ENCODE measurements around the gene STXBP1. TPM values are rescaled to one million over a fixed set of nuclear protein-coding genes. Genes with fewer than 3 reads are reported as not detected.

STXBP1 gene
- total and polyA plus RNA-seq, 2 of the 13 experiments (the other 11 are each of a cell fraction or from before 2014, with no cell fraction given), result 2.9 TPM

- no peak; the same call in 1 of the 2 replicates for TF ChIP-seq ZFP36L1 (CRISPR knock-in tag; IDR thresholded peaks at IDR 0.05)
- TF ChIP-seq ZEB1 (IDR thresholded peaks at IDR 0.05; ENCODE audit: insufficient replicate concordance, low read depth), result no peak
- TF ChIP-seq ATF1 (CRISPR knock-in tag; IDR thresholded peaks at IDR 0.05), result no peak
- TF ChIP-seq ZMYM2 (CRISPR knock-in tag; IDR thresholded peaks at IDR 0.05), result no peak
- peak; percentile 37; the same call in 1 of the 2 replicates for TF ChIP-seq ZNF350 (CRISPR knock-in tag; IDR thresholded peaks at IDR 0.05; ENCODE audit: borderline replicate concordance, low read depth)
- TF ChIP-seq ZNF598 (CRISPR knock-in tag; IDR thresholded peaks at IDR 0.05; ENCODE audit: borderline replicate concordance), result peak; percentile 32; the same call in 1 of the 2 replicates
- no peak for TF ChIP-seq ZNF160 (CRISPR knock-in tag; IDR thresholded peaks at IDR 0.05)
- TF ChIP-seq ZBTB34 (CRISPR knock-in tag; IDR thresholded peaks at IDR 0.05), result no peak
- no peak for TF ChIP-seq SCMH1 (CRISPR knock-in tag; IDR thresholded peaks at IDR 0.05; ENCODE audit: borderline replicate concordance)
- peak; percentile 47; the same call in 1 of the 2 replicates for TF ChIP-seq MEF2D (CRISPR knock-in tag; IDR thresholded peaks at IDR 0.05)
- peak; percentile 70 for TF ChIP-seq NR2C2 (CRISPR knock-in tag; IDR thresholded peaks at IDR 0.05; ENCODE audit: borderline replicate concordance)
- TF ChIP-seq ZNF781 (CRISPR knock-in tag; IDR thresholded peaks at IDR 0.05; ENCODE audit: borderline replicate concordance, not compliant biosample characterization), result no peak
- TF ChIP-seq PRDM4 (CRISPR knock-in tag; IDR thresholded peaks at IDR 0.05; ENCODE audit: borderline replicate concordance), result no peak
- peak; percentile 85; the same call in 1 of the 2 replicates for TF ChIP-seq ZFP62 (CRISPR knock-in tag; IDR thresholded peaks at IDR 0.05)
- peak; percentile 99 for TF ChIP-seq RBM22 (optimal IDR thresholded peaks at IDR 0.05; ENCODE audit: low read length)
- no peak for TF ChIP-seq ZNF605 (CRISPR knock-in tag; IDR thresholded peaks at IDR 0.05)
- peak; percentile 63 to 96 for TF ChIP-seq HMGXB4 (CRISPR knock-in tag; IDR thresholded peaks at IDR 0.05; ENCODE audit: borderline replicate concordance in 1 of 2, low read depth in 1 of 2)
- no peak; the same call in 1 of the 2 replicates for TF ChIP-seq NR0B2 (CRISPR knock-in tag; IDR thresholded peaks at IDR 0.05)
- peak; percentile 52; the same call in 1 of the 2 replicates for TF ChIP-seq ZNF607 (CRISPR knock-in tag; IDR thresholded peaks at IDR 0.05; ENCODE audit: borderline replicate concordance)
These were observed 122.9 kb downstream of the STXBP1 start, which contains the start of gene TOR2A (continued) for GRCh38 chr9:127734747-127735529.

Measured in HepG2 (cell line).